ENCODE measurements around the gene CCDC13.

DNA sequence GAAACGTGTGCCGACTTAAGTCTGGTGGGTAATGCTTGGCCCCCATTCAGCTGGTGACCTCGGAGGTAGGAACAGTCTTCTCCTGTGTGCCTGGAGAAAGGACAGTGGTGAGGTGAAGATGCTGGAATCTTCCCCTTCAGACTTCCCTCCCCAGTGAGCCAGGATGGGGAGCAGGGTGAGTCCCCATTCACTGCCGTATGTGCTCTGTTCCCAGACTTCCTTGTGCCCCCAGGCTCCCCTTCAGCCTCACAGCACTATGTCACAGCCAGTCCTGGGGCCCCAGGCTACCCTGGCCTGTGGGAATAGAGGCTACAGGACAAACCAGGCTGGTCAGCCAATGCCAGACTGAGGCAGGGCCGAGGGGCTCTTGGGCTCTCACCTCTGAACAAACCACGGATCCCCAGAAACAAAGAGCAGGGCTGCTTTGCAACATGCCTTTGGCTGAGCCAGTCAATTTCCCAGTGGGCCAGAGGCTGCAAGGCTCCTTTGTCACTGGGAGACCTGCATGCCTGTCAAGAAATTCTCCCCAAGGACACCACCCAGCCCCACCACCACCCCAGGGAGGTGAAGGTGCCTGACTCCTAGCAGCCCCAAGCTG, 38.7 kb downstream of the CCDC13 start:
- TF ChIP-seq, protein P1, sequence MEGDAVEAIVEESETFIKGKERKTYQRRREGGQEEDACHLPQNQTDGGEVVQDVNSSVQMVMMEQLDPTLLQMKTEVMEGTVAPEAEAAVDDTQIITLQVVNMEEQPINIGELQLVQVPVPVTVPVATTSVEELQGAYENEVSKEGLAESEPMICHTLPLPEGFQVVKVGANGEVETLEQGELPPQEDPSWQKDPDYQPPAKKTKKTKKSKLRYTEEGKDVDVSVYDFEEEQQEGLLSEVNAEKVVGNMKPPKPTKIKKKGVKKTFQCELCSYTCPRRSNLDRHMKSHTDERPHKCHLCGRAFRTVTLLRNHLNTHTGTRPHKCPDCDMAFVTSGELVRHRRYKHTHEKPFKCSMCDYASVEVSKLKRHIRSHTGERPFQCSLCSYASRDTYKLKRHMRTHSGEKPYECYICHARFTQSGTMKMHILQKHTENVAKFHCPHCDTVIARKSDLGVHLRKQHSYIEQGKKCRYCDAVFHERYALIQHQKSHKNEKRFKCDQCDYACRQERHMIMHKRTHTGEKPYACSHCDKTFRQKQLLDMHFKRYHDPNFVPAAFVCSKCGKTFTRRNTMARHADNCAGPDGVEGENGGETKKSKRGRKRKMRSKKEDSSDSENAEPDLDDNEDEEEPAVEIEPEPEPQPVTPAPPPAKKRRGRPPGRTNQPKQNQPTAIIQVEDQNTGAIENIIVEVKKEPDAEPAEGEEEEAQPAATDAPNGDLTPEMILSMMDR (IDR thresholded peaks at IDR 0.05; ENCODE audit: low read depth, low read length, missing input control), result no peak
- TF ChIP-seq TAF1 (conservative IDR thresholded peaks at IDR 0.05), result no peak

All from liver (tissue), 3 donors.